Peyer's patch (tissue), 4 donors: ENCODE results near the gene TOM1L2.

ENCODE experiments used
- CTCF ChIP-seq, 6 experiments: fragments of 450-650 bp in 4 of 6; fragments of 200-600 bp in 2 of 6; sonication (generic) in 1 of 6; IDR thresholded peaks; one replicate each; pipeline ENCODE4 v1.5.1; 2017 to 2019; ENCODE audit warnings: antibody characterized with exemption in 6 of 6, mild to moderate bottlenecking in 3 of 6, moderate library complexity in 1 of 6
- POLR2A ChIP-seq, 2 donors: fragments of 450-650 bp; IDR thresholded peaks; one replicate each; pipeline ENCODE4 v1.5.1; 2017; ENCODE audit warnings: antibody characterized with exemption in 2 of 2, mild to moderate bottlenecking in 2 of 2, moderate library complexity in 2 of 2

- TF ChIP-seq CTCF (IDR thresholded peaks at IDR 0.05) (peak; percentile 16 to 79 (median 69)), POLR2A (IDR thresholded peaks at IDR 0.05) (no peak)
Observed at GRCh38 chr17:17919169-17920107, 52.8 kb downstream of the TOM1L2 start.
